Trophoblast cell (in vitro differentiated cells and primary cell): ENCODE results near the gene KCNG4.
A peak's percentile ranks its signal among the peaks of the same experiment; 100 is the strongest.

Experiments
- DNase-seq, 2 donors: peaks; one replicate each; pipeline ENCODE4 v3.0.0-alpha.2; 2016
- H2AFZ ChIP-seq: 2 replicates; pipeline ENCODE4 v1.6.1; 2013; ENCODE audit warnings: low read length, moderate library complexity, mild to moderate bottlenecking; ENCODE audit not compliant: insufficient read depth, poor library complexity
- H2AK5ac ChIP-seq: 2 replicates; pipeline ENCODE4 v1.6.1; 2013; ENCODE audit warnings: mild to moderate bottlenecking, low read length
- H2BK120ac ChIP-seq: 2 replicates; pipeline ENCODE4 v1.6.1; 2013; ENCODE audit warnings: low read length, mild to moderate bottlenecking, moderate library complexity; ENCODE audit not compliant: insufficient read depth, poor library complexity
- H2BK12ac ChIP-seq: 2 replicates; pipeline ENCODE4 v1.6.1; 2013; ENCODE audit warnings: mild to moderate bottlenecking, low read length, moderate library complexity
- H2BK5ac ChIP-seq: 2 replicates; pipeline ENCODE4 v1.6.1; 2013; ENCODE audit warnings: low read length, low read depth, moderate library complexity, mild to moderate bottlenecking; ENCODE audit not compliant: poor library complexity
- H3K14ac ChIP-seq: 2 replicates; pipeline ENCODE4 v1.6.1; 2013; ENCODE audit warnings: mild to moderate bottlenecking, low read length
- H3K18ac ChIP-seq: 2 replicates; pipeline ENCODE4 v1.6.1; 2013; ENCODE audit warnings: mild to moderate bottlenecking, low read length
- H3K23ac ChIP-seq: 2 replicates; pipeline ENCODE4 v1.6.1; 2013; ENCODE audit warnings: low read length
- H3K27ac ChIP-seq: 2 replicates; pipeline ENCODE4 v1.5.1; 2013; ENCODE audit warnings: low read depth, mild to moderate bottlenecking, inconsistent platforms, low read length, moderate library complexity
- H3K27me3 ChIP-seq: 2 replicates; pipeline ENCODE4 v1.6.1; 2013; ENCODE audit warnings: inconsistent platforms, mild to moderate bottlenecking, low read length, moderate library complexity; ENCODE audit not compliant: insufficient read depth
- H3K36me3 ChIP-seq, 2 experiments: 1 replicate in 1 of 2; 2 replicates in 1 of 2; pipeline ENCODE4 v1.6.1; 2013; ENCODE audit warnings: low read length in 2 of 2, mild to moderate bottlenecking in 2 of 2, moderate library complexity in 1 of 2; ENCODE audit not compliant: insufficient read depth in 2 of 2, control insufficient read depth in 1 of 2
- H3K4ac ChIP-seq: 2 replicates; pipeline ENCODE4 v1.6.1; 2013; ENCODE audit warnings: low read depth, mild to moderate bottlenecking, low read length, moderate library complexity
- H3K4me1 ChIP-seq, 2 experiments: 1 replicate in 1 of 2; 2 replicates in 1 of 2; pipeline ENCODE4 v1.6.1; 2013; ENCODE audit warnings: low read length in 2 of 2, mild to moderate bottlenecking in 2 of 2, moderate library complexity in 1 of 2; ENCODE audit not compliant: insufficient read depth in 2 of 2, control insufficient read depth in 1 of 2
- H3K4me2 ChIP-seq: 2 replicates; pipeline ENCODE4 v1.6.1; 2013; ENCODE audit warnings: inconsistent platforms, mild to moderate bottlenecking, low read length, moderate library complexity
- H3K4me3 ChIP-seq: 2 replicates; pipeline ENCODE4 v1.5.1; 2013; ENCODE audit warnings: mild to moderate bottlenecking, low read depth, low read length, inconsistent platforms
- H3K79me1 ChIP-seq: one replicate; pipeline ENCODE4 v1.6.1; 2013; ENCODE audit warnings: low read length
- H3K79me2 ChIP-seq: 2 replicates; pipeline ENCODE4 v1.6.1; 2013; ENCODE audit warnings: low read length, mild to moderate bottlenecking; ENCODE audit not compliant: control insufficient read depth, insufficient read depth, poor library complexity
- H3K9ac ChIP-seq: 2 replicates; pipeline ENCODE4 v1.6.1; 2013; ENCODE audit warnings: mild to moderate bottlenecking, low read length
- H3K9me3 ChIP-seq: 2 replicates; pipeline ENCODE4 v1.6.1; 2013; ENCODE audit warnings: low read depth, mild to moderate bottlenecking, control low read depth, inconsistent platforms, low read length; ENCODE audit not compliant: insufficient read depth
- H4K12ac ChIP-seq: 2 replicates; pipeline ENCODE4 v1.6.1; 2013; ENCODE audit warnings: low read depth, mild to moderate bottlenecking, low read length, moderate library complexity
- H4K8ac ChIP-seq: 2 replicates; pipeline ENCODE4 v1.6.1; 2013; ENCODE audit warnings: low read depth, mild to moderate bottlenecking, low read length, moderate library complexity
- H4K91ac ChIP-seq: one replicate; pipeline ENCODE4 v1.6.1; 2013; ENCODE audit warnings: low read depth, mild to moderate bottlenecking, low read length, moderate library complexity
- WGBS: extraction: QIAGEN DNeasy Blood & Tissue Kit; methylation state at CpG from one replicate; pipeline ENCODE4 v1.1.7; 2013; ENCODE audit warnings: missing lambda C conversion rate; ENCODE audit not compliant: insufficient read length, insufficient coverage; ENCODE audit errors: extremely low coverage; 5-methylcytosine and 5-hydroxymethylcytosine counted together

Gene KCNG4

GRCh38 chr16:84176192-84177053 lies 63.4 kb downstream of the KCNG4 start:
- H4K8ac ChIP-seq: peak overlapping the region; percentile 15
- H3K9me3 ChIP-seq: no peaks in the 10 kb centered on the region
- peaks cover 21 to 22% of the 10 kb centered on the region in 2 experiments for H3K4me1 ChIP-seq
- H2AK5ac ChIP-seq: peak overlapping the region; percentile 70
- no CpG with 5 or more reads among the region's 18 CpGs for WGBS
- peak overlapping the region; percentile 23 for H2BK5ac ChIP-seq
- H4K12ac ChIP-seq: no peak overlapping the region
- H3K4me3 ChIP-seq: no peak overlapping the region
- H2AFZ ChIP-seq: peak overlapping the region; percentile 19
- H3K79me2 ChIP-seq: peaks cover 4% of the 10 kb centered on the region
- H2BK12ac ChIP-seq: peak overlapping the region; percentile 27
- no peak overlapping the region for H3K23ac ChIP-seq
- no peak overlapping the region for H3K4me2 ChIP-seq
- peak overlapping the region; percentile 15 for H2BK120ac ChIP-seq
- DNase-seq: no peak
- peaks cover 34% of the 10 kb centered on the region in 2 experiments for H3K36me3 ChIP-seq
- H3K27ac ChIP-seq: peak overlapping the region; percentile 46
- H3K9ac ChIP-seq: peak overlapping the region; percentile 13
- peak overlapping the region; percentile 25 for H3K14ac ChIP-seq
- no peak overlapping the region for H3K4ac ChIP-seq
- peak overlapping the region; percentile 17 for H3K18ac ChIP-seq
- peak overlapping the region; percentile 52 for H4K91ac ChIP-seq
- peaks cover 8% of the 10 kb centered on the region for H3K79me1 ChIP-seq
- no peaks in the 10 kb centered on the region for H3K27me3 ChIP-seq

GRCh38 chr16:84175350-84176081 lies 64.3 kb downstream of the KCNG4 start:
- no peak overlapping the region for H4K8ac ChIP-seq
- H2AK5ac ChIP-seq: no peak overlapping the region
- no peak overlapping the region for H2BK5ac ChIP-seq
- H4K91ac ChIP-seq: no peak overlapping the region
- H3K14ac ChIP-seq: no peak overlapping the region
- H3K9ac ChIP-seq: no peak overlapping the region
- peaks cover 25% of the 10 kb centered on the region in 2 experiments for H3K36me3 ChIP-seq
- H2AFZ ChIP-seq: peak overlapping the region; percentile 5
- H3K23ac ChIP-seq: no peak overlapping the region
- no peak overlapping the region for H3K4me3 ChIP-seq
- no peak overlapping the region for H4K12ac ChIP-seq
- H3K27me3 ChIP-seq: no peaks in the 10 kb centered on the region
- no peak overlapping the region for H2BK120ac ChIP-seq
- no peak overlapping the region for H3K27ac ChIP-seq
- no peaks in the 10 kb centered on the region for H3K9me3 ChIP-seq
- DNase-seq: peak; percentile 43 to 72
- no peak overlapping the region for H3K18ac ChIP-seq
- peaks cover 8% of the 10 kb centered on the region for H3K79me1 ChIP-seq
- no peak overlapping the region for H3K4me2 ChIP-seq
- H3K4me1 ChIP-seq: peaks cover 21 to 22% of the 10 kb centered on the region in 2 experiments
- peaks cover 4% of the 10 kb centered on the region for H3K79me2 ChIP-seq
- WGBS: no CpG with 5 or more reads among the region's 10 CpGs
- no peak overlapping the region for H2BK12ac ChIP-seq
- H3K4ac ChIP-seq: no peak overlapping the region

GRCh38 chr16:84174396-84174795 lies 65.4 kb downstream of the KCNG4 start:
- Histone ChIP-seq H3K4me3 (no peak overlapping the region), H3K27me3 (no peaks in the 10 kb centered on the region), H2BK5ac (no peak overlapping the region), H3K18ac (no peak overlapping the region), H3K23ac (no peak overlapping the region), H3K27ac (no peak overlapping the region), H4K8ac (no peak overlapping the region), H3K79me2 (peaks cover 4% of the 10 kb centered on the region), H3K36me3 (peaks cover 14% of the 10 kb centered on the region in 2 experiments), H3K9ac (peak overlapping the region; percentile 23), H3K79me1 (peaks cover 8% of the 10 kb centered on the region), H4K12ac (no peak overlapping the region), H3K4me2 (no peak overlapping the region), H4K91ac (no peak overlapping the region), H2AK5ac (no peak overlapping the region), H3K14ac (no peak overlapping the region), H2AFZ (no peak overlapping the region), H2BK12ac (no peak overlapping the region), H3K4me1 (peaks cover 21 to 22% of the 10 kb centered on the region in 2 experiments), H3K9me3 (no peaks in the 10 kb centered on the region), H2BK120ac (no peak overlapping the region), H3K4ac (no peak overlapping the region)
- WGBS: no CpG with 5 or more reads among the region's 11 CpGs
- no peak for DNase-seq

GRCh38 chr16:84169765-84170310 lies 70.0 kb downstream of the KCNG4 start:
- no peaks in the 10 kb centered on the region for H3K4me1 ChIP-seq
- H3K27ac ChIP-seq: no peak overlapping the region
- no peak overlapping the region for H3K4ac ChIP-seq
- H4K8ac ChIP-seq: no peak overlapping the region
- no peak for DNase-seq
- no peaks in the 10 kb centered on the region for H3K27me3 ChIP-seq
- no CpG with 5 or more reads among the region's 11 CpGs for WGBS
- no peak overlapping the region for H2BK120ac ChIP-seq
- no peak overlapping the region for H4K12ac ChIP-seq
- no peak overlapping the region for H3K4me3 ChIP-seq
- H2AK5ac ChIP-seq: no peak overlapping the region
- H3K18ac ChIP-seq: no peak overlapping the region
- H3K4me2 ChIP-seq: no peak overlapping the region
- no peak overlapping the region for H3K9ac ChIP-seq
- no peak overlapping the region for H4K91ac ChIP-seq
- no peak overlapping the region for H2BK12ac ChIP-seq
- H2AFZ ChIP-seq: no peak overlapping the region
- no peaks in the 10 kb centered on the region for H3K9me3 ChIP-seq
- no peak overlapping the region for H3K23ac ChIP-seq
- H2BK5ac ChIP-seq: no peak overlapping the region
- no peak overlapping the region for H3K14ac ChIP-seq
- no peaks in the 10 kb centered on the region for H3K79me1 ChIP-seq
- H3K79me2 ChIP-seq: no peaks in the 10 kb centered on the region
- H3K36me3 ChIP-seq: no peaks in the 10 kb centered on the region
